Measurements from ENCODE around the gene DIS3L2. TPM values are rescaled to one million over a fixed set of nuclear protein-coding genes. Genes with fewer than 3 reads are reported as not detected.
"Not testable (repeated sequence)": the region's sequence is repeated elsewhere in the genome, so short reads cannot be mapped to it uniquely, and the experiment has no call there.

Gene DIS3L2
- total RNA-seq, 2 experiments from 2014 or later, result 25.6 to 34.5 TPM

GRCh38 chr2:232321156-232321816 lies 359.8 kb downstream of the DIS3L2 start:
- POLR2A ChIA-PET, result no interaction called here
- Mint-ChIP-seq H3K9me3 (ENCODE audit: low read depth) (no peaks in the 10 kb centered on the region), H3K27ac (peak overlapping the region; percentile 89), H3K4me3 (peak overlapping the region; percentile 44), H3K36me3 (ENCODE audit: low read depth) (peaks cover 5% of the 10 kb centered on the region), H3K27me3 (no peaks in the 10 kb centered on the region), H3K4me1 (peaks cover 64% of the 10 kb centered on the region)
- ATAC-seq (peak; percentile 90), DNase-seq (peak; percentile 88)
- intact Hi-C loops (cut with DNase I, micrococcal nuclease), result loop anchor here (1.0 to 10.0 kb wide), 3 partner anchors 84 to 360 kb away; partner anchors contain the start of gene DIS3L2 (in 1 of the 2)
- CTCF ChIA-PET, result interaction anchor here (0.5 to 1.6 kb wide), 7 partner anchors 12 to 393 kb away, joined by 3 to 6 read pairs (median 4); partner anchors contain the start of gene DIS3L2

GRCh38 chr2:232321817-232322559 lies 360.5 kb downstream of the DIS3L2 start:
- DNase-seq, result no peak
- intact Hi-C loops (cut with DNase I, micrococcal nuclease), result loop anchor here (1.0 to 10.0 kb wide), 3 partner anchors 85 to 361 kb away; partner anchors contain the start of gene DIS3L2 (in 1 of the 2)
- ATAC-seq, result peak; percentile 1
- Mint-ChIP-seq H3K27me3 (no peaks in the 10 kb centered on the region), H3K4me3 (peak overlapping the region; percentile 22), H3K36me3 (ENCODE audit: low read depth) (peaks cover 5% of the 10 kb centered on the region), H3K4me1 (peaks cover 57% of the 10 kb centered on the region), H3K9me3 (ENCODE audit: low read depth) (no peaks in the 10 kb centered on the region), H3K27ac (peak overlapping the region; percentile 89)
- POLR2A ChIA-PET, result no interaction called here
- CTCF ChIA-PET, result interaction anchor here (0.7 to 2.1 kb wide), 9 partner anchors 8 to 1192 kb away, joined by 3 to 6 read pairs (median 3); partner anchors contain the start of gene DIS3L2

GRCh38 chr2:232322560-232323327 lies 361.2 kb downstream of the DIS3L2 start:
- peaks cover 5% of the 10 kb centered on the region for H3K36me3 Mint-ChIP-seq (ENCODE audit: low read depth)
- intact Hi-C loops (cut with DNase I, micrococcal nuclease), result loop anchor here in 1 of 2 experiments (5.0 to 10.0 kb wide), 2 partner anchors 85 to 178 kb away; no protein-coding TSS in a partner anchor
- ATAC-seq (no peak), DNase-seq (peak; percentile 66)
- POLR2A ChIA-PET, result no interaction called here
- H3K4me3 Mint-ChIP-seq, result peak overlapping the region; percentile 22
- CTCF ChIA-PET, result interaction anchor here (0.7 to 2.1 kb wide), 10 partner anchors 8 to 1192 kb away, joined by 3 to 6 read pairs (median 3); no protein-coding TSS in a partner anchor
- H3K27ac Mint-ChIP-seq, result peak overlapping the region; percentile 75
- H3K4me1 Mint-ChIP-seq, result peaks cover 55% of the 10 kb centered on the region
- no peaks in the 10 kb centered on the region for H3K9me3 Mint-ChIP-seq (ENCODE audit: low read depth)
- H3K27me3 Mint-ChIP-seq, result no peaks in the 10 kb centered on the region

- ChIA-PET CTCF (interaction anchor here (0.8 to 2.1 kb wide), 7 partner anchors 9 to 399 kb away, joined by 3 to 6 read pairs (median 3); no protein-coding TSS in a partner anchor), POLR2A (no interaction called here)
- peaks cover 5% of the 10 kb centered on the region for H3K36me3 Mint-ChIP-seq (ENCODE audit: low read depth)
- H3K4me3 Mint-ChIP-seq, result no peak overlapping the region
- no peak for ATAC-seq
- no peaks in the 10 kb centered on the region for H3K9me3 Mint-ChIP-seq (ENCODE audit: low read depth)
- intact Hi-C loops (cut with DNase I, micrococcal nuclease), result loop anchor here in 1 of 2 experiments (5.0 to 10.0 kb wide), 2 partner anchors 86 to 178 kb away; no protein-coding TSS in a partner anchor
- H3K27me3 Mint-ChIP-seq, result no peaks in the 10 kb centered on the region
- peaks cover 49% of the 10 kb centered on the region for H3K4me1 Mint-ChIP-seq
- no peak overlapping the region for H3K27ac Mint-ChIP-seq
- no peak for DNase-seq
Observed at GRCh38 chr2:232323328-232323650, 361.8 kb downstream of the DIS3L2 start.

- H3K27ac Mint-ChIP-seq; ATAC-seq; H3K4me3 Mint-ChIP-seq; H3K36me3 Mint-ChIP-seq (ENCODE audit: low read depth); DNase-seq; POLR2A ChIA-PET; H3K27me3 Mint-ChIP-seq; H3K9me3 Mint-ChIP-seq (ENCODE audit: low read depth): not testable (repeated sequence)
- intact Hi-C loops (cut with DNase I, micrococcal nuclease), result loop anchor here in 1 of 2 experiments (5.0 to 10.0 kb wide), 2 partner anchors 87 to 179 kb away; no protein-coding TSS in a partner anchor
- CTCF ChIA-PET, result interaction anchor here (0.7 to 2.6 kb wide), 8 partner anchors 9 to 633 kb away, joined by 3 to 13 read pairs (median 4); no protein-coding TSS in a partner anchor
- peaks cover 43% of the 10 kb centered on the region for H3K4me1 Mint-ChIP-seq
Observed at GRCh38 chr2:232323967-232324366, 362.5 kb downstream of the DIS3L2 start.

GRCh38 chr2:232324778-232325177 lies 363.3 kb downstream of the DIS3L2 start:
- no peak overlapping the region for H3K4me3 Mint-ChIP-seq
- CTCF ChIA-PET, result interaction anchor here (0.7 to 3.7 kb wide), 10 partner anchors 10 to 633 kb away, joined by 3 to 22 read pairs (median 6); partner anchors contain the start of gene NPPC
- no peaks in the 10 kb centered on the region for H3K27me3 Mint-ChIP-seq
- no peak for DNase-seq
- H3K36me3 Mint-ChIP-seq (ENCODE audit: low read depth), result peaks cover under 1% of the 10 kb centered on the region
- no peak overlapping the region for H3K27ac Mint-ChIP-seq
- POLR2A ChIA-PET, result no interaction called here
- peaks cover 35% of the 10 kb centered on the region for H3K4me1 Mint-ChIP-seq
- intact Hi-C loops (cut with DNase I, micrococcal nuclease), result loop anchor here (5.0 to 10.0 kb wide), 4 partner anchors 32 to 182 kb away; no protein-coding TSS in a partner anchor
- H3K9me3 Mint-ChIP-seq (ENCODE audit: low read depth), result no peaks in the 10 kb centered on the region
- no peak for ATAC-seq

- Mint-ChIP-seq H3K36me3 (ENCODE audit: low read depth) (no peaks in the 10 kb centered on the region), H3K4me3 (no peak overlapping the region), H3K27me3 (no peaks in the 10 kb centered on the region), H3K27ac (no peak overlapping the region), H3K9me3 (ENCODE audit: low read depth) (no peaks in the 10 kb centered on the region), H3K4me1 (peaks cover 26% of the 10 kb centered on the region)
- ChIA-PET POLR2A (no interaction called here), CTCF (interaction anchor here (0.6 to 3.7 kb wide), 16 partner anchors 9 to 525 kb away, joined by 3 to 22 read pairs (median 4); partner anchors contain the start of gene NPPC)
- intact Hi-C loops (cut with DNase I, micrococcal nuclease), result loop anchor here (2.0 to 10.0 kb wide), 4 partner anchors 33 to 419 kb away; no protein-coding TSS in a partner anchor
- peak; percentile 69 for DNase-seq
- ATAC-seq, result peak; percentile 42
Observed at GRCh38 chr2:232325324-232326273, 364.1 kb downstream of the DIS3L2 start.

- intact Hi-C loops (cut with DNase I, micrococcal nuclease), result loop anchor here (1.0 to 10.0 kb wide), 6 partner anchors 34 to 420 kb away; no protein-coding TSS in a partner anchor
- peaks cover 17% of the 10 kb centered on the region for H3K4me1 Mint-ChIP-seq
- CTCF ChIA-PET, result interaction anchor here (0.6 to 3.7 kb wide), 20 partner anchors 11 to 526 kb away, joined by 3 to 22 read pairs (median 4); partner anchors contain the start of gene NPPC
- H3K9me3 Mint-ChIP-seq (ENCODE audit: low read depth); POLR2A ChIA-PET; H3K36me3 Mint-ChIP-seq (ENCODE audit: low read depth); H3K27ac Mint-ChIP-seq; H3K27me3 Mint-ChIP-seq; ATAC-seq; H3K4me3 Mint-ChIP-seq: not testable (repeated sequence)
- DNase-seq, result peak; percentile 3
Observed at GRCh38 chr2:232326274-232327104, 365.0 kb downstream of the DIS3L2 start.

All from activated CD4-positive, alpha-beta T cell treated with anti-CD3 and anti-CD28 coated beads for 36 hours (primary cell).